ENCODE results near the gene SUN2. TPM values are rescaled to one million over a fixed set of nuclear protein-coding genes. Genes with fewer than 3 reads are reported as not detected.

The SUN2 gene
- total and polyA plus RNA-seq, 2 donors (not counting 3 experiments of a cell fraction or from before 2014, with no cell fraction given) = 76.7 to 133 TPM

DNA sequence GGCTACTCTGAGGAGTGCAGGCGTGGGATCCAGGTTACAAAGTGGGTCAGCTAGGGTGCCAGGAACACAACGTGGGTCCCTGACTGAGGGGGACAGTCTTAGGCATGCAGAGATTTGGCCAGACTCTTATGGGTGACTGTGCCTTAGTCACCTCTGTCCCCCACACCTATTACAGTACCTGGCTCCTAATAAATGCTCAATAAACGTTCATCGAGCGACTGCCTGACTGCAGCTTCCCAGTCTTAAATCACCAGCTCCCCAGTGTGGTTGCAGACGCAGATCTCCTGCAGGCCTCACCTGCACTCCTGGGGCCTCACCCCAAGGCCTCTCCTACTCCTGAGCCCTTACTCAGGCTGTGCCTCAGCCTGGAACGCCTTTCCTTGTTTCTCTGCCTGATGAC, 3.2 kb upstream of the SUN2 start:
- peaks cover 10% of the 10 kb centered on the region for H3K79me2 ChIP-seq (ENCODE audit: control insufficient read depth, insufficient read depth, low read length)
- H2AFZ ChIP-seq (ENCODE audit: low read depth, low read length) = no peak overlapping the region
- intact Hi-C loops (cut with micrococcal nuclease) (no loop called here), dilution Hi-C loops (cut with MboI; ENCODE audit: extremely low pct_ligation_motif_present, low sequenced_read_pairs) (no loop called here)
- ChIA-PET POLR2A (no interaction called here), CTCF (interaction anchor here (0.7 to 3.7 kb wide), 4 partner anchors 9 to 84 kb away, joined by 3 to 29 read pairs (median 4); no protein-coding TSS in a partner anchor)
- H3K27ac ChIP-seq (ENCODE audit: insufficient read depth, low read depth, low read length) = no peak overlapping the region
- no peaks in the 10 kb centered on the region for H4K20me1 ChIP-seq (replicated peaks; ENCODE audit: control insufficient read depth, extremely low read depth, insufficient read depth, low read length)
- no peaks in the 10 kb centered on the region for H3K9me1 ChIP-seq (replicated peaks; ENCODE audit: control insufficient read depth, extremely low read depth, insufficient read depth, low read length)
- H3K4me1 ChIP-seq (ENCODE audit: control insufficient read depth, extremely low read depth, insufficient read depth, low read length) = peaks cover 17% of the 10 kb centered on the region
- TF ChIP-seq JUN (IDR thresholded peaks at IDR 0.05; ENCODE audit: borderline replicate concordance, insufficient read depth, insufficient read length, low read depth) (no peak), POLR2AphosphoS5 (IDR thresholded peaks at IDR 0.05; ENCODE audit: insufficient read depth, low read depth, low read length) (no peak), POLR2A (IDR thresholded peaks at IDR 0.05; ENCODE audit: low read depth, low read length) (no peak), GATA2 (IDR thresholded peaks at IDR 0.05; ENCODE audit: insufficient read depth, insufficient read length, low read depth, low read length) (no peak), EZH2 (IDR thresholded peaks at IDR 0.05; ENCODE audit: borderline replicate concordance, low read depth, low read length, severe bottlenecking) (no peak), FOS (IDR thresholded peaks at IDR 0.05; ENCODE audit: borderline replicate concordance, insufficient read depth, low read length) (no peak), MYC (IDR thresholded peaks at IDR 0.05; ENCODE audit: low read depth, low read length) (no peak)
- TF ChIP-seq, protein P1, sequence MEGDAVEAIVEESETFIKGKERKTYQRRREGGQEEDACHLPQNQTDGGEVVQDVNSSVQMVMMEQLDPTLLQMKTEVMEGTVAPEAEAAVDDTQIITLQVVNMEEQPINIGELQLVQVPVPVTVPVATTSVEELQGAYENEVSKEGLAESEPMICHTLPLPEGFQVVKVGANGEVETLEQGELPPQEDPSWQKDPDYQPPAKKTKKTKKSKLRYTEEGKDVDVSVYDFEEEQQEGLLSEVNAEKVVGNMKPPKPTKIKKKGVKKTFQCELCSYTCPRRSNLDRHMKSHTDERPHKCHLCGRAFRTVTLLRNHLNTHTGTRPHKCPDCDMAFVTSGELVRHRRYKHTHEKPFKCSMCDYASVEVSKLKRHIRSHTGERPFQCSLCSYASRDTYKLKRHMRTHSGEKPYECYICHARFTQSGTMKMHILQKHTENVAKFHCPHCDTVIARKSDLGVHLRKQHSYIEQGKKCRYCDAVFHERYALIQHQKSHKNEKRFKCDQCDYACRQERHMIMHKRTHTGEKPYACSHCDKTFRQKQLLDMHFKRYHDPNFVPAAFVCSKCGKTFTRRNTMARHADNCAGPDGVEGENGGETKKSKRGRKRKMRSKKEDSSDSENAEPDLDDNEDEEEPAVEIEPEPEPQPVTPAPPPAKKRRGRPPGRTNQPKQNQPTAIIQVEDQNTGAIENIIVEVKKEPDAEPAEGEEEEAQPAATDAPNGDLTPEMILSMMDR (IDR thresholded peaks at IDR 0.05; ENCODE audit: extremely low read depth in 1 of 2, insufficient read depth in 1 of 2, low read depth in 1 of 2, low read length in 2 of 2) = no peak
- TF ChIP-seq, protein P2, sequence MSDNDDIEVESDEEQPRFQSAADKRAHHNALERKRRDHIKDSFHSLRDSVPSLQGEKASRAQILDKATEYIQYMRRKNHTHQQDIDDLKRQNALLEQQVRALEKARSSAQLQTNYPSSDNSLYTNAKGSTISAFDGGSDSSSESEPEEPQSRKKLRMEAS (IDR thresholded peaks at IDR 0.05; ENCODE audit: insufficient read depth, insufficient read length) = no peak
- no peaks in the 10 kb centered on the region for H3K27me3 ChIP-seq (ENCODE audit: control insufficient read depth in 2 of 2, insufficient read depth in 2 of 2, low read length in 2 of 2)
- H3K9ac ChIP-seq (replicated peaks; ENCODE audit: extremely low read depth, insufficient read depth, low read length) = no peak overlapping the region
- H3K36me3 ChIP-seq (ENCODE audit: control insufficient read depth in 2 of 2, extremely low read depth in 1 of 2, insufficient read depth in 2 of 2, low read length in 2 of 2) = no peaks in the 10 kb centered on the region
- no peaks in the 10 kb centered on the region for H3K9me3 ChIP-seq (replicated peaks; ENCODE audit: control insufficient read depth, insufficient read depth, low read length)
- H3K4me3 ChIP-seq (replicated peaks in 1 of 3; ENCODE audit: insufficient read depth in 1 of 3, low read depth in 1 of 3, low read length in 3 of 3) = no peak overlapping the region
- no TSS peak for BruUV-seq (replicated peaks)
- FAIRE-seq (no peak), DNase-seq (ENCODE audit: low read depth, low spot score) (no peak)
- no peak overlapping the region for H3K4me2 ChIP-seq (ENCODE audit: insufficient read depth, low read length)
